Caco-2 (cell line): ENCODE results near the gene SNAPC5. TPM values are rescaled to one million over a fixed set of nuclear protein-coding genes. Genes with fewer than 3 reads are reported as not detected.

Source experiments
- BruUV-seq: library from RNA; stranded (reverse); fragments of 400-500 nt; replicated peaks from 2 replicates; lab custom pipeline; 2021; lab: Mats Ljungman, UMichigan
- CTCF ChIA-PET: fragments of 300-600 bp; sonication (Branson Sonifier 250); formaldehyde crosslinking; loops from one replicate; lab custom pipeline; 2022; ENCODE audit warnings: antibody characterized with exemption; lab: Charles Lee
- POLR2A ChIA-PET: fragments of 300-600 bp; sonication (Branson Sonifier 250); formaldehyde crosslinking; loops from one replicate; lab custom pipeline; 2022; ENCODE audit warnings: antibody characterized with exemption; lab: Charles Lee
- DNase-seq, 2 experiments: peaks; one replicate each; pipeline versions ENCODE4 v3.0.0 to v3.0.0-alpha.2; 2020 to 2022
- H3K27me3 ChIP-seq: replicated peaks from 2 replicates; pipeline ENCODE4 v1.6.0; 2011; ENCODE audit warnings: low read length; ENCODE audit not compliant: control insufficient read depth, insufficient read depth
- H3K36me3 ChIP-seq: 2 replicates; pipeline ENCODE4 v1.5.1; 2011; ENCODE audit warnings: low read length; ENCODE audit not compliant: control insufficient read depth, insufficient read depth
- H3K4me1 ChIP-seq: fragments of 250-450 bp; sonication (Bioruptor Pico); 2 replicates; pipeline ENCODE4 v1.5.1; 2020; ENCODE audit warnings: mild to moderate bottlenecking
- H3K4me3 ChIP-seq: 2 replicates; pipeline ENCODE4 v1.5.1; 2011; ENCODE audit warnings: low read depth, mild to moderate bottlenecking, control low read depth, low read length
- H3K9me3 ChIP-seq: fragments of 250-450 bp; sonication (Bioruptor Pico); 2 replicates; pipeline ENCODE4 v1.5.1; 2020; ENCODE audit warnings: mild to moderate bottlenecking, moderate library complexity
- H3K27ac Mint-ChIP-seq: one replicate; pipeline ENCODE4 v1.8.0; 2022; ENCODE audit warnings: mixed read lengths; ENCODE audit not compliant: unreplicated experiment
- H3K27me3 Mint-ChIP-seq: one replicate; pipeline ENCODE4 v1.8.0; 2022; ENCODE audit warnings: mixed read lengths; ENCODE audit not compliant: insufficient read depth, unreplicated experiment
- H3K36me3 Mint-ChIP-seq: one replicate; pipeline ENCODE4 v1.8.0; 2022; ENCODE audit warnings: mild to moderate bottlenecking, mixed read lengths; ENCODE audit not compliant: insufficient read depth, unreplicated experiment
- H3K4me1 Mint-ChIP-seq: one replicate; pipeline ENCODE4 v1.8.0; 2022; ENCODE audit warnings: low read depth, mixed read lengths; ENCODE audit not compliant: unreplicated experiment
- H3K4me3 Mint-ChIP-seq: one replicate; pipeline ENCODE4 v1.8.0; 2022; ENCODE audit warnings: mild to moderate bottlenecking, moderate library complexity, mixed read lengths; ENCODE audit not compliant: unreplicated experiment
- H3K9me3 Mint-ChIP-seq: one replicate; pipeline ENCODE4 v1.8.0; 2022; ENCODE audit warnings: mixed read lengths; ENCODE audit not compliant: unreplicated experiment
- CTCF ChIP-seq, 2 experiments: fragments of 200-600 bp in 1 of 2; IDR thresholded peaks; 1 replicate in 1 of 2; 2 replicates in 1 of 2; pipeline versions ENCODE4 v1.5.1 to v1.8.0; 2011 to 2022; ENCODE audit warnings: antibody characterized with exemption in 1 of 2, control low read depth in 1 of 2, inconsistent platforms in 1 of 2, low read depth in 1 of 2, low read length in 1 of 2, mild to moderate bottlenecking in 1 of 2, moderate library complexity in 1 of 2; ENCODE audit not compliant: insufficient read depth in 1 of 2, severe bottlenecking in 1 of 2, unreplicated experiment in 1 of 2
- intact Hi-C: fragments of 100-400 bp; cut with micrococcal nuclease; formaldehyde crosslinking; loops from one replicate; pipeline ENCODE4 v1.10.0; 2022; ENCODE audit not compliant: unreplicated experiment
- total RNA-seq: library from RNA; stranded (reverse); gene quantifications from 2 replicates; pipeline ENCODE4 v1.2.3, GENCODE V29; 2022

SNAPC5 gene
- total RNA-seq, 1 experiment from 2014 or later = 28.1 TPM

- no peak for DNase-seq
- ChIA-PET POLR2A (no interaction called here), CTCF (no interaction called here)
- Mint-ChIP-seq H3K4me1 (no peaks in the 10 kb centered on the region), H3K36me3 (peaks cover 60% of the 10 kb centered on the region), H3K27me3 (no peaks in the 10 kb centered on the region), H3K27ac (no peak overlapping the region), H3K9me3 (no peaks in the 10 kb centered on the region), H3K4me3 (no peak overlapping the region)
- Histone ChIP-seq H3K4me3 (no peak overlapping the region), H3K36me3 (no peaks in the 10 kb centered on the region; the same call in 1 of the 2 replicates), H3K4me1 (no peaks in the 10 kb centered on the region), H3K9me3 (no peaks in the 10 kb centered on the region), H3K27me3 (no peaks in the 10 kb centered on the region)
- intact Hi-C loops = no loop called here
- no peak for TF ChIP-seq CTCF (IDR thresholded peaks at IDR 0.05; ENCODE audit: insufficient read depth in 1 of 2, low read depth in 1 of 2, low read length in 1 of 2, severe bottlenecking in 1 of 2, unreplicated experiment in 1 of 2)
- BruUV-seq = no TSS peak
Observed at GRCh38 chr15:66484539-66485112, 12.9 kb downstream of the SNAPC5 start.

GRCh38 chr15:66483131-66483566, 14.4 kb downstream of the SNAPC5 start:
- Mint-ChIP-seq H3K4me1 (no peaks in the 10 kb centered on the region), H3K27me3 (no peaks in the 10 kb centered on the region), H3K9me3 (no peaks in the 10 kb centered on the region), H3K36me3 (peaks cover 50% of the 10 kb centered on the region), H3K4me3 (no peak overlapping the region), H3K27ac (no peak overlapping the region)
- H3K4me1 ChIP-seq = no peaks in the 10 kb centered on the region
- POLR2A ChIA-PET = no interaction called here
- no peaks in the 10 kb centered on the region for H3K27me3 ChIP-seq
- H3K36me3 ChIP-seq = no peaks in the 10 kb centered on the region; the same call in 1 of the 2 replicates
- no peak for DNase-seq
- intact Hi-C loops = no loop called here
- TF ChIP-seq CTCF (IDR thresholded peaks at IDR 0.05; ENCODE audit: insufficient read depth in 1 of 2, low read depth in 1 of 2, low read length in 1 of 2, severe bottlenecking in 1 of 2, unreplicated experiment in 1 of 2) = no peak
- no peaks in the 10 kb centered on the region for H3K9me3 ChIP-seq
- CTCF ChIA-PET = no interaction called here
- no peak overlapping the region for H3K4me3 ChIP-seq
- BruUV-seq = no TSS peak

- POLR2A ChIA-PET = no interaction called here
- H3K27me3 Mint-ChIP-seq = no peaks in the 10 kb centered on the region
- peaks cover 44% of the 10 kb centered on the region for H3K36me3 Mint-ChIP-seq
- H3K9me3 Mint-ChIP-seq = no peaks in the 10 kb centered on the region
- no peak for DNase-seq
- no peaks in the 10 kb centered on the region for H3K27me3 ChIP-seq
- intact Hi-C loops = no loop called here
- H3K4me1 ChIP-seq = no peaks in the 10 kb centered on the region
- H3K4me3 ChIP-seq = no peak overlapping the region
- H3K4me1 Mint-ChIP-seq = no peaks in the 10 kb centered on the region
- CTCF ChIA-PET = no interaction called here
- no peak overlapping the region for H3K27ac Mint-ChIP-seq
- BruUV-seq = no TSS peak
- H3K36me3 ChIP-seq = no peaks in the 10 kb centered on the region; the same call in 1 of the 2 replicates
- H3K9me3 ChIP-seq = no peaks in the 10 kb centered on the region
- TF ChIP-seq CTCF (IDR thresholded peaks at IDR 0.05; ENCODE audit: insufficient read depth in 1 of 2, low read depth in 1 of 2, low read length in 1 of 2, severe bottlenecking in 1 of 2, unreplicated experiment in 1 of 2) = no peak
- no peak overlapping the region for H3K4me3 Mint-ChIP-seq
Observed at GRCh38 chr15:66482539-66482938, 15.0 kb downstream of the SNAPC5 start.
